ENCODE data around the gene PRKAR2A. TPM values are rescaled to one million over a fixed set of nuclear protein-coding genes. Genes with fewer than 3 reads are reported as not detected.

PRKAR2A gene
- total RNA-seq, 4 donors from 2014 or later = 25.4 to 53.2 (median 29.3) TPM

GRCh38 chr3:48709051-48709461 lies 138.6 kb downstream of the PRKAR2A start:
- no peak for TF ChIP-seq CTCF (IDR thresholded peaks at IDR 0.05)
- TF ChIP-seq POLR2A (IDR thresholded peaks at IDR 0.05) = no peak
- 50 to 53% methylated on average over 7 of the region's 7 CpGs for WGBS, 2 donors
- no peak overlapping the region for H3K4me3 ChIP-seq (ENCODE audit: low read depth, poor library complexity, severe bottlenecking)
- intact Hi-C loops (cut with DNase I; ENCODE audit: low total_unique reads) = no loop called here
- no peak for DNase-seq (ENCODE audit: low spot score in 2 of 2)

GRCh38 chr3:48708481-48708889 lies 139.2 kb downstream of the PRKAR2A start:
- intact Hi-C loops (cut with DNase I; ENCODE audit: low total_unique reads) = no loop called here
- no peak for TF ChIP-seq CTCF (IDR thresholded peaks at IDR 0.05)
- no peak for TF ChIP-seq POLR2A (IDR thresholded peaks at IDR 0.05)
- no peak overlapping the region for H3K4me3 ChIP-seq (ENCODE audit: low read depth, poor library complexity, severe bottlenecking)
- no peak for DNase-seq (ENCODE audit: low spot score in 2 of 2)
- WGBS, 2 donors = 18 to 21% methylated on average over 2 of the region's 2 CpGs

DNA sequence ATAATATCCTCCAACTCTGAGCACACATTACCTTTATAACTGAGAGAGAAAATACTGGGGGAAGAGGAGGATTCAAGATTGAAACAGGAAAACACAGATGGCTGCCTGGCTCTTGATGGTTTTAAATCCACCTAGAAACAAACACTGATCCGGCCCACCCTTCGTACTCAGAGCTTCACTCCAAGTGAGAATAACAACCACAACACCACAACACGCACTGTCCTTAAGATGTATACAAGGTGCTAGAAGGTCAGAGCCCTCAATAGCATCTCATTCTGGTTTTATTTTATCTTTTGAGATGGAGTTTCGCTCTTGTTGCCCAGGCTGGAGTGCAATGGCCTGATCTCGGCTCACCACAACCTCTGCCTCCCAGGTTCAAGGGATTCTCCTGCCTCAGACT lies 140.5 kb downstream of the PRKAR2A start:
- no peak overlapping the region for H3K4me3 ChIP-seq (ENCODE audit: low read depth, poor library complexity, severe bottlenecking)
- intact Hi-C loops (cut with DNase I; ENCODE audit: low total_unique reads) = no loop called here
- TF ChIP-seq CTCF (IDR thresholded peaks at IDR 0.05) (no peak), POLR2A (IDR thresholded peaks at IDR 0.05) (no peak)
- DNase-seq (ENCODE audit: low spot score in 2 of 2) = no peak
- WGBS, 2 donors = 86 to 91% methylated on average over 5 of the region's 5 CpGs

DNA sequence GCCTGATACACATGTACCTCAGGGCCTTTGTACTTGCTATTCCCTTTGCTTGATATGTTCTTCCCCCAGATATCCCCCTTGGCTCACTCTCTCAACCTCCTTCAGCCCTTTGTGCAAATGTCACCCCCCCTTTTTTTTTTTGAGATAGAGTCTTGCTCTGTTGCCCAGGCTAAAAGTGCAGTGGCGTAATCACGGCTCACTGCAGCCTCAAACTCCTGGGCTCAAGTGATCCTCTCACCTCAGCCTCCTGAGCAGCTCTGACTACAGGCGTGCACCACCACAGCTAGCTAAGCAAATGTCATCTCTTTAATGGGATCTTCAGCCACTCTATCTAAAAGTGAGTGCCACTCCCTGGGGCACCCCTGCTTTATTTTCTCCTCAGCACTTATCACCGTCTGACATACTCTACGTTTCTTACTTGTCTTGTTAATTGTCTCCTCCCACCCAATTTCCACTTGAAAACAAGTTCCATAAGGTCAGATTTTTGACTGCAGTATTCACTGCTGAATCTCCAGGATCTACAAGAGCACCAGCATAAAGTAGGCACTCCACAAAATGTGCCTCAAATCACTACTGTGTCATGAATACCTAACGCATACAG lies 145.3 kb downstream of the PRKAR2A start:
- H3K4me3 ChIP-seq (ENCODE audit: low read depth, poor library complexity, severe bottlenecking) = no peak overlapping the region
- 88 to 89% methylated on average over 6 of the region's 6 CpGs for WGBS, 2 donors
- no peak for DNase-seq (ENCODE audit: low spot score in 2 of 2)
- TF ChIP-seq POLR2A (IDR thresholded peaks at IDR 0.05) = no peak
- TF ChIP-seq CTCF (IDR thresholded peaks at IDR 0.05) = no peak
- intact Hi-C loops (cut with DNase I; ENCODE audit: low total_unique reads) = no loop called here

DNA sequence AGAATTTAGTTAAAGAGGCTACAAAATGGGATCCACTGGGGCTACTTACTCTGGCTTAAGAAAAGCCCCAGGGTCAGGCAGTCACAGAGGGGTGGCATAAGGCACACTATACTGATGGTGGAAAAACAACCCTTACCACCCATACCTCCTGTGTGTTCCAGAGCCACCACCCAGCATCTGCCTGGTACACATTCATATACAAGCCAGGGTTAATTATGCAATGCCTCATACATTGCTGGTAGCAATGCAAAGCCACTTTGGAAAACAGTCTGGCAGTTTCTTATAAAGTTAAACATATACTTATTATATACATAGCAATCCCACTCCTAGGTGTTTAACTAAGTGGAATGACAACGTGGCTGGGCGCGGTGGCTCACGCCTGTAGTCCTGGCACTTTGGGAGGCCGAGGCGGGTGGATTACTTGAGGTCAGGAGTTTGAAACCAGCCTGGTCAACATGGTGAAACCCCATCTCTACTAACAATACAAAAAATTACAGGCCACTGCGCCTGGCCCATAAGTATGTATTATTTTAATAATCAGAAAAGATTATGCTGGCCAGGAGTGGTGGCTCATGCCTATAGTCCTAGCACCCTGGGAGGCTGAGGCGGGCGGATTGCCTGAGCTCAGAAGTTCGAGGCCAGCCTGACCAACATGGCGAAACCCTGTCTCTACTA lies 146.8 kb downstream of the PRKAR2A start:
- H3K4me3 ChIP-seq (ENCODE audit: low read depth, poor library complexity, severe bottlenecking) = no peak overlapping the region
- TF ChIP-seq CTCF (IDR thresholded peaks at IDR 0.05) (no peak), POLR2A (IDR thresholded peaks at IDR 0.05) (no peak)
- no peak for DNase-seq (ENCODE audit: low spot score in 2 of 2)
- 83 to 86% methylated on average over 11 of the region's 11 CpGs for WGBS, 2 donors
- intact Hi-C loops (cut with DNase I; ENCODE audit: low total_unique reads) = no loop called here
